Measurements from ENCODE around the gene GJE1.

The GJE1 gene

GRCh38 chr6:142112451-142113061 lies 20.2 kb upstream of the GJE1 start:
- H3F3A ChIP-seq (ENCODE audit: low read depth): no peaks in the 10 kb centered on the region

GRCh38 chr6:142117366-142117765 lies 15.4 kb upstream of the GJE1 start:
- Histone ChIP-seq H3K27me3 (ENCODE audit: insufficient read depth, low read length, poor library complexity, severe bottlenecking) (no peaks in the 10 kb centered on the region), H3K4me1 (ENCODE audit: insufficient read depth, low read length, poor library complexity, severe bottlenecking) (no peaks in the 10 kb centered on the region), H3K4me3 (ENCODE audit: low read length, poor library complexity, severe bottlenecking) (no peak overlapping the region), H3K4me2 (ENCODE audit: low read depth, low read length, poor library complexity, severe bottlenecking) (no peak overlapping the region), H3K9me3 (ENCODE audit: insufficient read depth, low read depth, low read length) (no peaks in the 10 kb centered on the region), H3K36me3 (ENCODE audit: insufficient read depth, low read length) (no peaks in the 10 kb centered on the region), H3F3A (ENCODE audit: low read depth) (no peaks in the 10 kb centered on the region), H3K9me2 (replicated peaks; ENCODE audit: low read depth, low read length) (no peaks in the 10 kb centered on the region), H3K79me2 (ENCODE audit: insufficient read depth, low read length) (no peaks in the 10 kb centered on the region), H4K20me1 (ENCODE audit: insufficient read depth, low read length, poor library complexity, severe bottlenecking) (no peaks in the 10 kb centered on the region), H2AFZ (ENCODE audit: low read length) (no peak overlapping the region), H3K9ac (ENCODE audit: low read depth, low read length, poor library complexity, severe bottlenecking) (no peak overlapping the region)
- no peak for TF ChIP-seq EZH2phosphoT487 (IDR thresholded peaks at IDR 0.05; ENCODE audit: borderline replicate concordance)
- TF ChIP-seq CTCF (conservative IDR thresholded peaks at IDR 0.05; ENCODE audit: low read length): no peak

More at GRCh38 chr6:142112451-142113061, 20.2 kb upstream of the GJE1 start:
- Histone ChIP-seq H3K36me3 (ENCODE audit: insufficient read depth, low read length) (no peaks in the 10 kb centered on the region), H3K9ac (ENCODE audit: low read depth, low read length, poor library complexity, severe bottlenecking) (no peak overlapping the region), H3K4me1 (ENCODE audit: insufficient read depth, low read length, poor library complexity, severe bottlenecking) (no peaks in the 10 kb centered on the region), H4K20me1 (ENCODE audit: insufficient read depth, low read length, poor library complexity, severe bottlenecking) (no peaks in the 10 kb centered on the region), H3K4me3 (ENCODE audit: low read length, poor library complexity, severe bottlenecking) (no peak overlapping the region), H2AFZ (ENCODE audit: low read length) (no peak overlapping the region), H3K9me2 (replicated peaks; ENCODE audit: low read depth, low read length) (no peaks in the 10 kb centered on the region), H3K79me2 (ENCODE audit: insufficient read depth, low read length) (no peaks in the 10 kb centered on the region), H3K4me2 (ENCODE audit: low read depth, low read length, poor library complexity, severe bottlenecking) (no peak overlapping the region), H3K9me3 (ENCODE audit: insufficient read depth, low read depth, low read length) (no peaks in the 10 kb centered on the region), H3K27me3 (ENCODE audit: insufficient read depth, low read length, poor library complexity, severe bottlenecking) (no peaks in the 10 kb centered on the region)
- TF ChIP-seq EZH2phosphoT487 (IDR thresholded peaks at IDR 0.05; ENCODE audit: borderline replicate concordance): no peak
- peak; percentile 91 for TF ChIP-seq CTCF (conservative IDR thresholded peaks at IDR 0.05; ENCODE audit: low read length)

- H3K36me3 ChIP-seq (ENCODE audit: insufficient read depth, low read length): no peaks in the 10 kb centered on the region
- no peaks in the 10 kb centered on the region for H3K9me3 ChIP-seq (ENCODE audit: insufficient read depth, low read depth, low read length)
- H4K20me1 ChIP-seq (ENCODE audit: insufficient read depth, low read length, poor library complexity, severe bottlenecking): no peaks in the 10 kb centered on the region
- H3K9ac ChIP-seq (ENCODE audit: low read depth, low read length, poor library complexity, severe bottlenecking): no peak overlapping the region
- no peak overlapping the region for H2AFZ ChIP-seq (ENCODE audit: low read length)
- no peak overlapping the region for H3K4me2 ChIP-seq (ENCODE audit: low read depth, low read length, poor library complexity, severe bottlenecking)
- no peak overlapping the region for H3K4me3 ChIP-seq (ENCODE audit: low read length, poor library complexity, severe bottlenecking)
- no peaks in the 10 kb centered on the region for H3K4me1 ChIP-seq (ENCODE audit: insufficient read depth, low read length, poor library complexity, severe bottlenecking)
- no peaks in the 10 kb centered on the region for H3K9me2 ChIP-seq (replicated peaks; ENCODE audit: low read depth, low read length)
- no peaks in the 10 kb centered on the region for H3K79me2 ChIP-seq (ENCODE audit: insufficient read depth, low read length)
- no peaks in the 10 kb centered on the region for H3F3A ChIP-seq (ENCODE audit: low read depth)
- H3K27me3 ChIP-seq (ENCODE audit: insufficient read depth, low read length, poor library complexity, severe bottlenecking): no peaks in the 10 kb centered on the region
- TF ChIP-seq EZH2phosphoT487 (IDR thresholded peaks at IDR 0.05; ENCODE audit: borderline replicate concordance) (no peak), CTCF (conservative IDR thresholded peaks at IDR 0.05; ENCODE audit: low read length) (no peak)
Measured at GRCh38 chr6:142118328-142118727, 14.4 kb upstream of the GJE1 start.
